Liver (tissue), 3 donors: ENCODE results near the gene TAF8.

Source experiments
- ATF3 ChIP-seq: IDR thresholded peaks from 2 replicates; pipeline ENCODE4 v1.6.1; 2016; ENCODE audit warnings: antibody characterized with exemption
- CTCF ChIP-seq: fragments of 150-350 bp; IDR thresholded peaks from 2 replicates; pipeline ENCODE4 v1.5.1; 2017; ENCODE audit warnings: improper control_type of control experiment, low read depth, low read length; ENCODE audit not compliant: missing input control
- EGR1 ChIP-seq, 2 donors: IDR thresholded peaks; 2 replicates each; pipeline ENCODE4 v1.6.1; 2016 to 2018; ENCODE audit warnings: antibody characterized with exemption in 2 of 2, low read depth in 2 of 2
- FOXA1 ChIP-seq: IDR thresholded peaks from 2 replicates; pipeline ENCODE4 v1.6.1; 2016; ENCODE audit warnings: antibody characterized with exemption
- HNF4G ChIP-seq: IDR thresholded peaks from 2 replicates; pipeline ENCODE4 v1.6.1; 2016; ENCODE audit warnings: antibody characterized with exemption
- JUND ChIP-seq, 2 donors: IDR thresholded peaks; 2 replicates each; pipeline ENCODE4 v1.6.1; 2016; ENCODE audit warnings: antibody characterized with exemption in 2 of 2
- MAX ChIP-seq: IDR thresholded peaks from 2 replicates; pipeline ENCODE4 v1.6.1; 2016; ENCODE audit warnings: antibody characterized with exemption
- RAD21 ChIP-seq, 2 donors: IDR thresholded peaks; 2 replicates each; pipeline ENCODE4 v1.6.1; 2016; ENCODE audit warnings: antibody characterized with exemption in 2 of 2, mild to moderate bottlenecking in 2 of 2
- REST ChIP-seq: IDR thresholded peaks from 2 replicates; pipeline ENCODE4 v1.6.1; 2016; ENCODE audit warnings: antibody characterized with exemption, mild to moderate bottlenecking
- SP1 ChIP-seq: IDR thresholded peaks from 2 replicates; pipeline ENCODE4 v1.6.1; 2018; ENCODE audit warnings: antibody characterized with exemption, mild to moderate bottlenecking
- TAF1 ChIP-seq: conservative IDR thresholded peaks from 2 replicates; pipeline ENCODE4 v1.6.1; 2016; ENCODE audit warnings: antibody characterized with exemption, mild to moderate bottlenecking
- YY1 ChIP-seq: IDR thresholded peaks from 2 replicates; pipeline ENCODE4 v1.6.1; 2016; ENCODE audit warnings: antibody characterized with exemption, mild to moderate bottlenecking
- ZBTB33 ChIP-seq: IDR thresholded peaks from 2 replicates; pipeline ENCODE4 v1.6.1; 2016; ENCODE audit warnings: antibody characterized with exemption
- donor health status: healthy.
- donor health status: healthy.

- no peak for TF ChIP-seq CTCF
- no peak for TF ChIP-seq YY1
- TF ChIP-seq REST, result no peak
- no peak for TF ChIP-seq ZBTB33
- no peak for TF ChIP-seq MAX
- no peak for TF ChIP-seq RAD21 (IDR thresholded peaks at IDR 0.05)
- no peak for TF ChIP-seq TAF1
- TF ChIP-seq ATF3, result no peak
- TF ChIP-seq FOXA1, result no peak
- no peak for TF ChIP-seq JUND (IDR thresholded peaks at IDR 0.05)
- TF ChIP-seq HNF4G, result no peak
- no peak for TF ChIP-seq SP1
- no peak for TF ChIP-seq EGR1 (IDR thresholded peaks at IDR 0.05; ENCODE audit: low read depth in 2 of 2)
Measured at GRCh38 chr6:42029881-42030280, 20.4 kb upstream of the TAF8 start.
